Measurements from ENCODE around the gene TSPAN13.

DNA sequence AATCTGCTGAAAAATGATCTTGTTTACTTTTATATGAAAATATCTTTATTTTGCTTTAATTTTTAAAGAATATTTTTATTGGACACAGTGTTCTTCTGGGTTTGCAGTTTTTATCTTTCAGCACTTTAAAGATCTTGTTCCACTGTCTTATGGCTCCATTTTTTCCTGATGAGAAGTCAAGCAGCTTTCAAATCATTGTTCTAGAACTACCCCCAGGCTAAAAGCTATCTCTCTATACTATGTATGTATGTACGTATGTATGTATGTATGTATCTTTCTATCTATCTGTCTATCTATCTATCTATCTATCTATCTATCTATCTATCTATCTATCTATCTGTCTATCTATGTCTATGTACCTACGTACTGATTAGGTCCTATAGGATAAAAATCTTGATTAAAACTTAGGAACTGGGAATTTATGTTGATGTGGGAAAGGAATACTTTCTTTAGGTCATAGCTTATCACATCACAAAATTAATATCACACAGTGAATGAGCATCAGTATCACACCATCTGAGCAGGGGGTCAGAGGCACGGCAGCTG lies 35.4 kb upstream of the TSPAN13 start:
- TF ChIP-seq, protein P1, sequence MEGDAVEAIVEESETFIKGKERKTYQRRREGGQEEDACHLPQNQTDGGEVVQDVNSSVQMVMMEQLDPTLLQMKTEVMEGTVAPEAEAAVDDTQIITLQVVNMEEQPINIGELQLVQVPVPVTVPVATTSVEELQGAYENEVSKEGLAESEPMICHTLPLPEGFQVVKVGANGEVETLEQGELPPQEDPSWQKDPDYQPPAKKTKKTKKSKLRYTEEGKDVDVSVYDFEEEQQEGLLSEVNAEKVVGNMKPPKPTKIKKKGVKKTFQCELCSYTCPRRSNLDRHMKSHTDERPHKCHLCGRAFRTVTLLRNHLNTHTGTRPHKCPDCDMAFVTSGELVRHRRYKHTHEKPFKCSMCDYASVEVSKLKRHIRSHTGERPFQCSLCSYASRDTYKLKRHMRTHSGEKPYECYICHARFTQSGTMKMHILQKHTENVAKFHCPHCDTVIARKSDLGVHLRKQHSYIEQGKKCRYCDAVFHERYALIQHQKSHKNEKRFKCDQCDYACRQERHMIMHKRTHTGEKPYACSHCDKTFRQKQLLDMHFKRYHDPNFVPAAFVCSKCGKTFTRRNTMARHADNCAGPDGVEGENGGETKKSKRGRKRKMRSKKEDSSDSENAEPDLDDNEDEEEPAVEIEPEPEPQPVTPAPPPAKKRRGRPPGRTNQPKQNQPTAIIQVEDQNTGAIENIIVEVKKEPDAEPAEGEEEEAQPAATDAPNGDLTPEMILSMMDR (IDR thresholded peaks at IDR 0.05), result no peak
- TF ChIP-seq POLR2A (IDR thresholded peaks at IDR 0.05), result no peak
- TF ChIP-seq POLR2AphosphoS5 (IDR thresholded peaks at IDR 0.05), result no peak

All from stomach (tissue), 4 donors.